WTC11 (cell line): ENCODE data around the gene GALNT9. TPM values are rescaled to one million over a fixed set of nuclear protein-coding genes. Genes with fewer than 3 reads are reported as not detected.

ENCODE experiments used
- ATAC-seq: fragments of 200-7000 bp; cut with Tn5 transposase; 2 replicates; pipeline ENCODE4 v1.10.0; 2021; ENCODE audit warnings: mild to moderate bottlenecking, moderate library complexity
- CTCF ChIA-PET: fragments of 300-600 bp; sonication (Branson Sonifier 250); formaldehyde crosslinking; loops from one replicate; lab custom pipeline; 2021; ENCODE audit warnings: antibody characterized with exemption; lab: Charles Lee
- POLR2A ChIA-PET: fragments of 350-600 bp; sonication (Branson Sonifier 250); formaldehyde crosslinking; loops from one replicate; lab custom pipeline; 2021; ENCODE audit warnings: antibody characterized with exemption; lab: Charles Lee
- DNase-seq: peaks from one replicate; pipeline ENCODE4 v3.0.0; 2021; ENCODE audit warnings: low spot score
- H3K27ac Mint-ChIP-seq: 2 replicates; pipeline ENCODE4 v1.8.0; 2021; ENCODE audit warnings: mixed read lengths
- H3K27me3 Mint-ChIP-seq: 2 replicates; pipeline ENCODE4 v1.8.0; 2021; ENCODE audit warnings: low read depth, mild to moderate bottlenecking, moderate library complexity, mixed read lengths
- H3K36me3 Mint-ChIP-seq: 2 replicates; pipeline ENCODE4 v1.8.0; 2021; ENCODE audit warnings: mixed read lengths
- H3K4me1 Mint-ChIP-seq: 2 replicates; pipeline ENCODE4 v1.8.0; 2022; ENCODE audit warnings: mixed read lengths
- H3K4me3 Mint-ChIP-seq: 2 replicates; pipeline ENCODE4 v1.8.0; 2021; ENCODE audit warnings: mild to moderate bottlenecking, moderate library complexity, mixed read lengths
- H3K9me3 Mint-ChIP-seq: 2 replicates; pipeline ENCODE4 v1.8.0; 2021; ENCODE audit warnings: mixed read lengths
- ARID4B ChIP-seq: sonication (generic); formaldehyde crosslinking; IDR thresholded peaks from 2 replicates; pipeline ENCODE4 v1.8.0; 2023; ENCODE audit warnings: missing genetic modification reagents, mild to moderate bottlenecking, borderline replicate concordance
- ATF1 ChIP-seq: sonication (generic); formaldehyde crosslinking; IDR thresholded peaks from 2 replicates; pipeline ENCODE4 v1.8.1; 2023; ENCODE audit warnings: mild to moderate bottlenecking, moderate library complexity, missing genetic modification reagents
- ATF2 ChIP-seq: sonication (generic); formaldehyde crosslinking; IDR thresholded peaks from 2 replicates; pipeline ENCODE4 v1.8.1; 2022; ENCODE audit warnings: low read depth, missing genetic modification reagents, borderline replicate concordance
- ETV6 ChIP-seq: sonication (generic); formaldehyde crosslinking; IDR thresholded peaks from 2 replicates; pipeline ENCODE4 v1.8.1; 2022; ENCODE audit warnings: mild to moderate bottlenecking, missing genetic modification reagents
- GRHL2 ChIP-seq: fragments of 250-450 bp; sonication (Bioruptor Pico); IDR thresholded peaks from 2 replicates; pipeline ENCODE4 v1.8.0; 2022; ENCODE audit warnings: mild to moderate bottlenecking, moderate library complexity; ENCODE audit not compliant: insufficient replicate concordance, severe bottlenecking
- HMGXB4 ChIP-seq: sonication (generic); formaldehyde crosslinking; IDR thresholded peaks from 2 replicates; pipeline ENCODE4 v1.8.1; 2023; ENCODE audit warnings: mild to moderate bottlenecking, moderate library complexity, missing genetic modification reagents
- IRF2 ChIP-seq: sonication (generic); formaldehyde crosslinking; IDR thresholded peaks from 2 replicates; pipeline ENCODE4 v1.8.0; 2022; ENCODE audit warnings: low read depth, missing genetic modification reagents, borderline replicate concordance
- KAT7 ChIP-seq: sonication (generic); formaldehyde crosslinking; IDR thresholded peaks from 2 replicates; pipeline ENCODE4 v1.8.1; 2023; ENCODE audit warnings: missing genetic modification reagents, mild to moderate bottlenecking, borderline replicate concordance
- NFE2L1 ChIP-seq: sonication (generic); formaldehyde crosslinking; IDR thresholded peaks from 2 replicates; pipeline ENCODE4 v1.8.1; 2023; ENCODE audit warnings: missing genetic modification reagents
- PRDM15 ChIP-seq: sonication (generic); formaldehyde crosslinking; IDR thresholded peaks from 2 replicates; pipeline ENCODE4 v1.8.0; 2022; ENCODE audit warnings: missing genetic modification reagents
- TCF7 ChIP-seq: sonication (generic); formaldehyde crosslinking; IDR thresholded peaks from 2 replicates; pipeline ENCODE4 v1.8.0; 2022; ENCODE audit warnings: mild to moderate bottlenecking, low read depth, missing genetic modification reagents, moderate library complexity
- TP53 ChIP-seq: sonication (generic); formaldehyde crosslinking; IDR thresholded peaks from 2 replicates; pipeline ENCODE4 v1.8.1; 2023; ENCODE audit warnings: mild to moderate bottlenecking, missing genetic modification reagents
- ZNF425 ChIP-seq: fragments of 250-450 bp; sonication (Bioruptor Pico); conservative IDR thresholded peaks from 2 replicates; pipeline ENCODE4 v1.9.0; 2021; ENCODE audit warnings: mild to moderate bottlenecking
- ZNF512 ChIP-seq: sonication (generic); formaldehyde crosslinking; IDR thresholded peaks from 2 replicates; pipeline ENCODE4 v1.8.1; 2022; ENCODE audit warnings: missing genetic modification reagents, borderline replicate concordance
- total RNA-seq: library from RNA; stranded (reverse); gene quantifications from 3 replicates; pipeline ENCODE4 v1.2.3, GENCODE V29; 2021
- TF ChIP-seq, protein P1 (sequence below): sonication (generic); formaldehyde crosslinking; IDR thresholded peaks from 2 replicates; pipeline ENCODE4 v1.8.0; 2023; ENCODE audit warnings: mild to moderate bottlenecking, missing genetic modification reagents
- TF ChIP-seq, protein P2 (sequence below): sonication (generic); formaldehyde crosslinking; IDR thresholded peaks from 2 replicates; pipeline ENCODE4 v1.8.0; 2022; ENCODE audit warnings: mild to moderate bottlenecking, missing genetic modification reagents
- TF ChIP-seq, protein P3 (sequence below): sonication (generic); formaldehyde crosslinking; IDR thresholded peaks from 2 replicates; pipeline ENCODE4 v1.8.1; 2022; ENCODE audit warnings: mild to moderate bottlenecking, moderate library complexity, missing genetic modification reagents

GALNT9 gene
- total RNA-seq, 1 experiment from 2014 or later, result 0.90 TPM

DNA sequence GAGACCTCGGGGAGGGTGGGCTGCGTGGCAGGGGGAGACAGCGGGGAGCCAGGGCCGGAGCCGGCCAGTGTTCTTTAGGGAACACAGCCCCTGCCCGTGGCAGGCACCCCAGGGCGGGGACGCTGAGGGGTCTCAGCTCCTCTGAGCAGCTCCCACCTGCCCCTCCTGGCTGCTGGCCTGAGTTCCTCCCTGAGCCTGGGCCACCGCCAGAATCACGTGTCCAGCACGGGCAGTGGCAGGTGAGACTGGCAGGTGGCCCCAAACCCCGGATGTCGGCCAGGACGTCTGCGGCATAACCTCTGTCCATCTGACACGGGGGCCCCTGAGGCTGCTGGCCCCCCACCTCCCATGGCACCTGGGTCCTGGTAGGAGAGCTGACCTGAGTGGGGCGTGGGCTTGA lies 160.0 kb downstream of the GALNT9 start:
- H3K4me3 Mint-ChIP-seq, result no peak overlapping the region
- CTCF ChIA-PET, result no interaction called here
- no peak overlapping the region for H3K27ac Mint-ChIP-seq
- peaks cover 15% of the 10 kb centered on the region for H3K9me3 Mint-ChIP-seq
- no peaks in the 10 kb centered on the region for H3K4me1 Mint-ChIP-seq
- no peaks in the 10 kb centered on the region for H3K36me3 Mint-ChIP-seq
- ATAC-seq (no peak), DNase-seq (no peak)
- peaks cover 20% of the 10 kb centered on the region for H3K27me3 Mint-ChIP-seq
- POLR2A ChIA-PET, result no interaction called here
- TF ChIP-seq KAT7 (no peak), ETV6 (no peak), TCF7 (CRISPR knock-in tag) (no peak), IRF2 (CRISPR knock-in tag) (no peak), NFE2L1 (CRISPR knock-in tag) (no peak), ZNF512 (CRISPR knock-in tag) (no peak), ZNF425 (no peak), ARID4B (CRISPR knock-in tag) (no peak), PRDM15 (CRISPR knock-in tag) (no peak), HMGXB4 (CRISPR knock-in tag) (no peak), TP53 (CRISPR knock-in tag) (no peak), GRHL2 (CRISPR knock-in tag) (no peak), ATF2 (CRISPR knock-in tag) (no peak), ATF1 (CRISPR knock-in tag) (no peak)
- TF ChIP-seq, protein P1, sequence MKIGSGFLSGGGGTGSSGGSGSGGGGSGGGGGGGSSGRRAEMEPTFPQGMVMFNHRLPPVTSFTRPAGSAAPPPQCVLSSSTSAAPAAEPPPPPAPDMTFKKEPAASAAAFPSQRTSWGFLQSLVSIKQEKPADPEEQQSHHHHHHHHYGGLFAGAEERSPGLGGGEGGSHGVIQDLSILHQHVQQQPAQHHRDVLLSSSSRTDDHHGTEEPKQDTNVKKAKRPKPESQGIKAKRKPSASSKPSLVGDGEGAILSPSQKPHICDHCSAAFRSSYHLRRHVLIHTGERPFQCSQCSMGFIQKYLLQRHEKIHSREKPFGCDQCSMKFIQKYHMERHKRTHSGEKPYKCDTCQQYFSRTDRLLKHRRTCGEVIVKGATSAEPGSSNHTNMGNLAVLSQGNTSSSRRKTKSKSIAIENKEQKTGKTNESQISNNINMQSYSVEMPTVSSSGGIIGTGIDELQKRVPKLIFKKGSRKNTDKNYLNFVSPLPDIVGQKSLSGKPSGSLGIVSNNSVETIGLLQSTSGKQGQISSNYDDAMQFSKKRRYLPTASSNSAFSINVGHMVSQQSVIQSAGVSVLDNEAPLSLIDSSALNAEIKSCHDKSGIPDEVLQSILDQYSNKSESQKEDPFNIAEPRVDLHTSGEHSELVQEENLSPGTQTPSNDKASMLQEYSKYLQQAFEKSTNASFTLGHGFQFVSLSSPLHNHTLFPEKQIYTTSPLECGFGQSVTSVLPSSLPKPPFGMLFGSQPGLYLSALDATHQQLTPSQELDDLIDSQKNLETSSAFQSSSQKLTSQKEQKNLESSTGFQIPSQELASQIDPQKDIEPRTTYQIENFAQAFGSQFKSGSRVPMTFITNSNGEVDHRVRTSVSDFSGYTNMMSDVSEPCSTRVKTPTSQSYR (CRISPR knock-in tag), result no peak
- TF ChIP-seq, protein P2, sequence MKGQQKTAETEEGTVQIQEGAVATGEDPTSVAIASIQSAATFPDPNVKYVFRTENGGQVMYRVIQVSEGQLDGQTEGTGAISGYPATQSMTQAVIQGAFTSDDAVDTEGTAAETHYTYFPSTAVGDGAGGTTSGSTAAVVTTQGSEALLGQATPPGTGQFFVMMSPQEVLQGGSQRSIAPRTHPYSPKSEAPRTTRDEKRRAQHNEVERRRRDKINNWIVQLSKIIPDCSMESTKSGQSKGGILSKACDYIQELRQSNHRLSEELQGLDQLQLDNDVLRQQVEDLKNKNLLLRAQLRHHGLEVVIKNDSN (CRISPR knock-in tag), result no peak
- TF ChIP-seq, protein P3, sequence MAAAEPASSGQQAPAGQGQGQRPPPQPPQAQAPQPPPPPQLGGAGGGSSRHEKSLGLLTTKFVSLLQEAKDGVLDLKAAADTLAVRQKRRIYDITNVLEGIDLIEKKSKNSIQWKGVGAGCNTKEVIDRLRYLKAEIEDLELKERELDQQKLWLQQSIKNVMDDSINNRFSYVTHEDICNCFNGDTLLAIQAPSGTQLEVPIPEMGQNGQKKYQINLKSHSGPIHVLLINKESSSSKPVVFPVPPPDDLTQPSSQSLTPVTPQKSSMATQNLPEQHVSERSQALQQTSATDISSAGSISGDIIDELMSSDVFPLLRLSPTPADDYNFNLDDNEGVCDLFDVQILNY, result no peak
